T-helper 1 cell treated with Interleukin-12 subunit alpha and Interleukin-12 subunit beta and Interleukin-4 antibody, amounts not matched to agents 30 ng/mL and 1 ng/mL, for 36 hours (primary cell): ENCODE measurements around the gene BHMT. TPM values are rescaled to one million over a fixed set of nuclear protein-coding genes. Genes with fewer than 3 reads are reported as not detected.
"Not testable (repeated sequence)": the region's sequence is repeated elsewhere in the genome, so short reads cannot be mapped to it uniquely, and the experiment has no call there.

Source experiments
- intact Hi-C: fragments of 100-400 bp; cut with micrococcal nuclease; formaldehyde crosslinking; loops from one replicate; pipeline ENCODE4 v1.15.1; 2024
- total RNA-seq: library from RNA; stranded (reverse); gene quantifications from 2 replicates; pipeline ENCODE4 v1.2.3, GENCODE V29; 2022

BHMT gene
- total RNA-seq, 1 donor from 2014 or later: not detected

- intact Hi-C loops: no loop called here
Observed at GRCh38 chr5:79168031-79168430, 56.4 kb downstream of the BHMT start.

- intact Hi-C loops: no loop called here
Observed at GRCh38 chr5:79170661-79171060, 59.1 kb downstream of the BHMT start.

- intact Hi-C loops: no loop called here
Observed at GRCh38 chr5:79171635-79172245, 60.1 kb downstream of the BHMT start.

GRCh38 chr5:79172269-79172668, 60.7 kb downstream of the BHMT start:
- intact Hi-C loops: no loop called here

- intact Hi-C loops: no loop called here
Observed at GRCh38 chr5:79173626-79174025, 62.0 kb downstream of the BHMT start.

- intact Hi-C loops: not testable (repeated sequence)
Observed at GRCh38 chr5:79180449-79180848, 68.8 kb downstream of the BHMT start.

- intact Hi-C loops: no loop called here
Observed at GRCh38 chr5:79181419-79182022, 69.9 kb downstream of the BHMT start.

Other genes starting within 250 kb of the BHMT start
- 12.5 TPM in 2 replicates for gene ARSB, start 126.5 kb upstream of the BHMT start, total RNA-seq
- gene DMGDH, start 42.1 kb upstream of the BHMT start, total RNA-seq: 1.3 TPM in 1 of 2 replicates, not detected in the other
- not detected in 2 replicates for gene BHMT2, start 42.0 kb upstream of the BHMT start, total RNA-seq
- 6.1 and 6.3 TPM in 2 replicates for gene JMY, start 124.3 kb downstream of the BHMT start, total RNA-seq